Smooth muscle cell (in vitro differentiated cells): ENCODE results near the gene PFAS. TPM values are rescaled to one million over a fixed set of nuclear protein-coding genes. Genes with fewer than 3 reads are reported as not detected.

ENCODE experiments used
- DNase-seq: peaks from one replicate; lab custom pipeline; 2025; ENCODE audit not compliant: unreplicated experiment; lab: John Stamatoyannopoulos, UW
- H2AFZ ChIP-seq: fragments of 200-600 bp; sonication (generic); 2 replicates; pipeline ENCODE4 v1.6.0; 2016; ENCODE audit warnings: antibody characterized with exemption, low read depth, mild to moderate bottlenecking
- H3F3A ChIP-seq: fragments of 200-600 bp; sonication (generic); 2 replicates; pipeline ENCODE4 v1.6.0; 2017; ENCODE audit warnings: antibody characterized with exemption, low read depth
- H3K27ac ChIP-seq: fragments of 200-600 bp; sonication (generic); 2 replicates; pipeline ENCODE4 v1.5.1; 2016; ENCODE audit warnings: low read depth, mild to moderate bottlenecking
- H3K27me3 ChIP-seq: fragments of 200-600 bp; sonication (generic); 2 replicates; pipeline ENCODE4 v1.6.1; 2016; ENCODE audit warnings: low read depth, mild to moderate bottlenecking
- H3K36me3 ChIP-seq: fragments of 200-600 bp; sonication (generic); 2 replicates; pipeline ENCODE4 v1.5.1; 2016; ENCODE audit warnings: low read depth
- H3K4me1 ChIP-seq: fragments of 200-600 bp; sonication (generic); 2 replicates; pipeline ENCODE4 v1.5.1; 2016; ENCODE audit warnings: low read depth
- H3K4me2 ChIP-seq: fragments of 200-600 bp; sonication (generic); 2 replicates; pipeline ENCODE4 v1.6.0; 2016; ENCODE audit warnings: mild to moderate bottlenecking
- H3K4me3 ChIP-seq: fragments of 200-600 bp; sonication (generic); 2 replicates; pipeline ENCODE4 v1.5.1; 2016; ENCODE audit warnings: mild to moderate bottlenecking
- H3K79me2 ChIP-seq: fragments of 200-600 bp; sonication (generic); 2 replicates; pipeline ENCODE4 v1.6.0; 2016; ENCODE audit warnings: low read depth, mild to moderate bottlenecking
- H3K9ac ChIP-seq: fragments of 200-600 bp; sonication (generic); 2 replicates; pipeline ENCODE4 v1.6.0; 2016; ENCODE audit warnings: low read depth
- H3K9me3 ChIP-seq: fragments of 200-600 bp; sonication (generic); replicated peaks from 2 replicates; pipeline ENCODE4 v1.5.1; 2016; ENCODE audit warnings: low read depth
- H4K20me1 ChIP-seq: fragments of 200-600 bp; sonication (generic); 2 replicates; pipeline ENCODE4 v1.6.0; 2016; ENCODE audit warnings: low read depth
- CTCF ChIP-seq: fragments of 200-600 bp; sonication (generic); IDR thresholded peaks from 2 replicates; pipeline ENCODE4 v1.5.1; 2017; ENCODE audit warnings: borderline replicate concordance, mild to moderate bottlenecking, antibody characterized with exemption; ENCODE audit not compliant: insufficient read depth, poor library complexity, severe bottlenecking
- WGBS: methylation state at CpG from one replicate; pipeline ENCODE4 v1.1.7; 2016; ENCODE audit warnings: low lambda C conversion rate; 5-methylcytosine and 5-hydroxymethylcytosine counted together
- polyA plus RNA-seq: library from polyadenylated mRNA; unstranded; fragments of >200 nt; fragmentation: Nextera tagmentation; extraction: Ambion mirVana; gene quantifications from 2 replicates; pipeline ENCODE4 v1.2.1, GENCODE V29; 2016
- total RNA-seq: library from RNA; depleted of rRNA; stranded (reverse); fragments of >200 nt; gene quantifications from 2 replicates; pipeline ENCODE4 v1.2.3, GENCODE V29; 2014

PFAS gene
- total and polyA plus RNA-seq, 2 experiments from 2014 or later, result 9.9 to 12.8 TPM

GRCh38 chr17:8231701-8232100, 17.4 kb upstream of the PFAS start:
- 98% methylated on average over 10 of the region's 10 CpGs for WGBS
- Histone ChIP-seq H2AFZ (no peak overlapping the region), H3K27me3 (no peaks in the 10 kb centered on the region), H3K36me3 (no peaks in the 10 kb centered on the region), H3K79me2 (no peaks in the 10 kb centered on the region), H3K4me2 (no peak overlapping the region), H3F3A (no peaks in the 10 kb centered on the region), H3K27ac (no peak overlapping the region), H3K4me3 (no peak overlapping the region), H3K9me3 (no peaks in the 10 kb centered on the region), H3K4me1 (no peaks in the 10 kb centered on the region), H4K20me1 (no peaks in the 10 kb centered on the region), H3K9ac (no peak overlapping the region)
- no peak for TF ChIP-seq CTCF
- no peak for DNase-seq

- no peaks in the 10 kb centered on the region for H3K9me3 ChIP-seq
- H4K20me1 ChIP-seq, result no peaks in the 10 kb centered on the region
- no peak overlapping the region for H2AFZ ChIP-seq
- H3K36me3 ChIP-seq, result no peaks in the 10 kb centered on the region
- TF ChIP-seq CTCF, result no peak
- H3K9ac ChIP-seq, result no peak overlapping the region
- H3F3A ChIP-seq, result no peaks in the 10 kb centered on the region
- H3K27ac ChIP-seq, result no peak overlapping the region
- no peak for DNase-seq
- no peak overlapping the region for H3K4me2 ChIP-seq
- H3K4me1 ChIP-seq, result no peaks in the 10 kb centered on the region
- no peak overlapping the region for H3K4me3 ChIP-seq
- WGBS, result 96% methylated on average over 21 of the region's 21 CpGs
- no peaks in the 10 kb centered on the region for H3K27me3 ChIP-seq
- no peaks in the 10 kb centered on the region for H3K79me2 ChIP-seq
Measured at GRCh38 chr17:8234361-8235270, 14.5 kb upstream of the PFAS start.

GRCh38 chr17:8235676-8236075, 13.4 kb upstream of the PFAS start:
- TF ChIP-seq CTCF, result no peak
- Histone ChIP-seq H3K4me2 (no peak overlapping the region), H4K20me1 (no peaks in the 10 kb centered on the region), H3F3A (no peaks in the 10 kb centered on the region), H3K36me3 (no peaks in the 10 kb centered on the region), H3K9me3 (no peaks in the 10 kb centered on the region), H3K27ac (no peak overlapping the region), H3K79me2 (no peaks in the 10 kb centered on the region), H3K9ac (no peak overlapping the region), H3K27me3 (no peaks in the 10 kb centered on the region), H3K4me3 (no peak overlapping the region), H3K4me1 (no peaks in the 10 kb centered on the region), H2AFZ (no peak overlapping the region)
- 91% methylated on average over 7 of the region's 7 CpGs for WGBS
- DNase-seq, result no peak

- H3K9me3 ChIP-seq, result no peaks in the 10 kb centered on the region
- no peaks in the 10 kb centered on the region for H3K79me2 ChIP-seq
- no peak overlapping the region for H3K4me3 ChIP-seq
- no peaks in the 10 kb centered on the region for H3K36me3 ChIP-seq
- WGBS, result 97% methylated on average over 7 of the region's 7 CpGs
- no peak overlapping the region for H3K27ac ChIP-seq
- H3K27me3 ChIP-seq, result no peaks in the 10 kb centered on the region
- no peaks in the 10 kb centered on the region for H4K20me1 ChIP-seq
- H3K9ac ChIP-seq, result no peak overlapping the region
- no peak overlapping the region for H3K4me2 ChIP-seq
- TF ChIP-seq CTCF, result no peak
- H3F3A ChIP-seq, result no peaks in the 10 kb centered on the region
- H2AFZ ChIP-seq, result no peak overlapping the region
- no peaks in the 10 kb centered on the region for H3K4me1 ChIP-seq
- no peak for DNase-seq
Measured at GRCh38 chr17:8237175-8237574, 11.9 kb upstream of the PFAS start.
